Vagina (tissue), 2 donors: ENCODE results near the gene ROR2.

Source experiments
- CTCF ChIP-seq, 3 experiments: fragments of 450-650 bp in 2 of 3; fragments of 200-600 bp in 1 of 3; sonication (generic) in 1 of 3; IDR thresholded peaks; one replicate each; pipeline ENCODE4 v1.5.1; 2017 to 2019; ENCODE audit warnings: antibody characterized with exemption in 3 of 3, mild to moderate bottlenecking in 2 of 3, moderate library complexity in 2 of 3
- POLR2A ChIP-seq, 2 donors: fragments of 450-650 bp; IDR thresholded peaks; one replicate each; pipeline ENCODE4 v1.6.1; 2017; ENCODE audit warnings: antibody characterized with exemption in 2 of 2, mild to moderate bottlenecking in 2 of 2, moderate library complexity in 2 of 2

- TF ChIP-seq CTCF (IDR thresholded peaks at IDR 0.05) (no peak), POLR2A (IDR thresholded peaks at IDR 0.05) (no peak)
Measured at GRCh38 chr9:91736898-91737601, 213.0 kb downstream of the ROR2 start.
